HK-2 (cell line): ENCODE measurements around the gene USP14.
A peak's percentile ranks its signal among the peaks of the same experiment; 100 is the strongest.
"Not testable (repeated sequence)": the region's sequence is repeated elsewhere in the genome, so short reads cannot be mapped to it uniquely, and the experiment has no call there.

ENCODE experiments used
- DNase-seq: peaks from one replicate; pipeline ENCODE4 v3.0.0-alpha.2; 2018; ENCODE audit not compliant: unreplicated experiment

USP14 gene

DNA sequence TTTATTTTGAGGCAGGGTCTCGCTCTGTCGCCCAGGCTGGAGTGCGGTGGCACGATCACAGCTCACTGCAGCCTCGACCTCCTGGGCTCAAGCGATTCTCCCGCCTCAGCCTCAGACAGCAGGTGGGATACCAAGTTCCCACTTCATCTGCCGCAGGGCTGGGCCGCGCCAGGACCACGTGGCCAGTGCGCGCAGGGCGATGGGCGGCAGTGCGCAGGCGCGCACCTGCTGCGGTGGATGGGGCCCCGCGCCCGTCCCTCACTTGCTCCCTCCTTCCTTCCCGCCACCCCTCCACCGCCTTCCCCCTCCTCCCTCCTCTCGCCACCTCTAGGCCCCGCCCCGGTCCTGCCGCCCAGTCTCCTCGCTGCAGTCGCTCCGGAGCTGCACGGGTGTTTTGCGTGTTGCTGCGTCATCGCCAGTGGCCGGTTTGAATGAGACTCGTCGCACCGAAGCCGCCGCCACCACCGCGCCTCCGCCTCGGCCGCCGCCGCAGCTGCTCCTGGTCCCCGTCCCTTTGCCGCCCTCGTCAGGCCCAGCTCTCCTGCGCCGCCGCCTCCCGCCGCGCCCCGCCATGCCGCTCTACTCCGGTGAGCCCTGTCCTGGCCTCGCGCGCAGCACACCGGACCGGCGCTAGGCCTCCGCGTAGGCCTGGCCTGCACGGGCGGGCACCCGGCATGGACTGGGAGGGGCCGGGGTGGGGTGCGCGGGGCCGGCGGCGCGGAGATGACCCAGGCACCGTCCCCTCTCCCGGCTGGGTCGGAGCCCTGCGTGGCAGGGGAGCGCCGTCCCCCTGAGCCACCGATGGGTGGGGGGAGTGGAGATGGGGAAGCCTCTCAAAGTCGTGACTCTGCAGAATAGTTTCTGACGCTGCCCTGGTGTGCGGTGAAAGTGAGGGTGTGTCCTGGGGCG is at the start of gene USP14:
Gene USP14 (plus strand): TSS at position 430 of the 909 bp plus-strand sequence. CDS start 142 bp downstream, at position 572.
- DNase-seq = peak; percentile 92

DNA sequence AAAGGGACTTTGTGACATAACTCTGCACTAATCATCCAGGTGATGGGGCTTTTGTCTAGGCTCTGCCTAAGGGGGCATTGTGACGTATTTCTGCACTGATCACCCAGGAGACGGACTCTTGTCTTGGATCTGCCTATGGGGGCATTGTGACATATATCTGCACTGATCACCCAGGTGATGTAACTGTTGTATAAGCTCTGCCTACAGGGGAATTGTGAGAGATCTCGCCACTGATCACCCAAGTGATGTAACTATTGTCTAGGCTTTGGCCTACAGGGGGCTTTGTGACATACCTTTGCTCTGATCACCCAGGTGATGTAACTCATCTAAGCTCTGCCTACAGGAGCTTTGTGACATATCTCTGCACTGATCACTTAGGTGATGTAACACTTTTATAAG is 49.7 kb upstream of the USP14 start:
- not testable (repeated sequence) for DNase-seq

DNA sequence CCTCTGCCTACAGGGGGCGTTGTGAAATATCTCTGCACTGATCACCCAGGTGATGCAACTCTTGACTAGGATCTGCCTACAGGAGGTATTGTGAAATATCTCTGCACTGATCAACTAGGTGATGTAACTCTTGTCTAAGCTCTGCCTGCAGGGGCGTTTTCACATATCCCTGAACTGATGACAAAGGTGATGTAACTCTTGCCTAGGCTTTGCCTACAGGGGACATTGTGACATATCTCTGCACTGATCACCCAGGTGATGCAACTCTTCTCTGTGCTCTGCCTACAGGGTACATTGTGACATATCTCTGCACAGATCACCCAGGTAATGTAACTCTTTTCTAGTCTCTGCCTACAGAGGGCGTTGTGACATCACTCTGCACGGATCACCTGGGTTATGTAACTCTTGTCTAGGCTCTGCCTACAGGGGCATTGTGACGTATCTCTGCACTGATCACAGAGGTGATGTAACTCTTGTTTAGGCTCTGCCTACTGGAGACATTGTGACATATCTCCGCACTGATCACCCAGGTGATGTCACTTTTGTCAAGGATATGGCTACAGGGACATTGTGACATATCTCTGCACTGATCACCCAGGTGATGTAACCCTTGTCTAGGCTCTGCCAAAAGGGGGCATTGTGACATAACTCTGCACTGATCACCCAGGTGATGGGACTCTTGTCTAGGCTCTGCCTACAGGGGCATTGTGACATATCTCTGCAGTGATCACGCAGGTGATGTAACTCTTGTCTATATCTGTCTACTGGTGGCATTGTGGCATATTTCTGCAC is 49.0 kb upstream of the USP14 start:
- DNase-seq = not testable (repeated sequence)

DNA sequence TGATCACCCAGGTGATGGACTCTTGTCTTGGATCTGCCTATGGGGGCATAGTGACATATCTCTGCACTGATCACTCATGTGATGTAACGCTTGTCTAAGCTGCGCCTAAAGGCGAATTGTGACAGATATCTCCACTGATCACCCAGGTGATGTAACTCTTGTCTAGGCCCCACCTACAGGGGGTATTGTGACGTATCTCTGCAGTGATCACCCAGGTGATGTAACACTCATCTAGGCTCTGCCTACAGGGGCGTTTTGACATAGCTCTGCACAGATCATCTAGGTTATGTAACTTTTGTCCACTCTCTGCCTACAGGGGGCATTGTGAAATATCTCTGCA is 48.5 kb upstream of the USP14 start:
- not testable (repeated sequence) for DNase-seq

DNA sequence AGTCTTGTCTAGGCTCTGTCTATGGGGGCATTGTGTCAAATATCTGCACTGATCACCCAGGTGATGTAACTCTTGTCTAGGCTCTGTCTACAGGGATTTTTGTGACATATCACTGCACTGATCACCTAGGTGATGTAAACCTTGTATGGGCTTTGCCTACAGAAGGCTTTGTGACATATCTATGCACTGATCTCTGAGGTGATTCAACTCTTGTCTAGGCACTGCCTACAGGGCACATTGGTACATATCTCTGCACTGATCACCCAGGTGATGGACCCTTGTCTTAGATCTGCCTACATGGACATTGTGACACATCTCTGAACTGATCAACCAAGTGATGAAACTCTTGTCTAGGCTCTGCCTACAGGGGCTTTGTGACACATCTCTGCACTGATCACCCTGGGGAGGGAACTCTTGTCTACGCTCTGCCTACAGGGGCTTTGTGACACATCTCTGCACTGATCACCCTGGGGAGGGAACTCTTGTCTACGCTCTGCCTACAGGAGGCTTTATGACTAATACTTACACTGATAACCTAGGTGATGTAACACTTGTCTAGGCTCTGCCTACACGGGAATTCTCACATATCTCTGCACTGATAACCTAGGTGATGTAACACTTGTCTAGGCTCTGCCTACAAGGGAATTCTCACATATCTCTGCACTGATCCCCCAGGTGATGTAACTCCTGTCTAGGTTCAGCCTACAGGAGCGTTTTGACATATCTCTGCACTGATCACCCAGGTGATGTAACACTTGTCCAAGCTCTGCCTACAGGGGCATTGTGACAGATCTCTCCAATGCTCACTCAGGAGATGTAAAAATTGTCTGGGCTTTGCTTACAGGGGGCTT is 47.8 kb upstream of the USP14 start:
- not testable (repeated sequence) for DNase-seq

DNA sequence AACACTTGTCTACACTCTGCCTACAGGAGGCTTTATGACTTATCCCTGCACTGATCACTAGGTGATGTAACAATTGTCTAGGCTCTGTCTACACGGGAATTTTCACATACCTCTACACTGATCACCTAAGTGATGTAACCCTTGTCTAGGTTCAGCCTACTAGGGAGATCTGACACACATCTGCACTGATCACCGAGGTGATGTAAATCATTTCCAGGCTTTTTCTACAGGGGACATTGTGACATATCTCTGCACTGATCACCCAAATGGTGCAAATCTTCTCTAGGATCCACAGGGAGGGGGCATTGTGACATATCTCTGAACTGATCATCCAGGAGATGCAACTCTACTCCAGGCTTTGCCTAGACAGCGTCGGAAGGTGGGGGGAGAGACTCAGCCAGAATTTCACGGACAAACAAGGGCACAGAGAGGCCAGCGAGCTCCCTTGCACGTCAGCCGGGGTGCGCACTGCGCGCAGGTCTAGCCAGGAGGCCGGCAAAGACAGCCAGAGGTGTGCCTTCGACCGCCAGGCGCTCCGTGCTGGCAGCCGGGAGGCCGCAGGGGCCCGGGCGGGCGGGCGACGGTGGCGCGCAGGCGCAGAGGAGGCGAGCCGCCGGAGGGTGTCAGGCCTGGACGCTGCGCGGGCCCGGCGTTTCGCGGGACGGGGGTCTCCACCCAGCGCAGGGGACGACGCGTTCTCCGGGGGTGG is 46.9 kb upstream of the USP14 start:
- DNase-seq = peak; percentile 74

DNA sequence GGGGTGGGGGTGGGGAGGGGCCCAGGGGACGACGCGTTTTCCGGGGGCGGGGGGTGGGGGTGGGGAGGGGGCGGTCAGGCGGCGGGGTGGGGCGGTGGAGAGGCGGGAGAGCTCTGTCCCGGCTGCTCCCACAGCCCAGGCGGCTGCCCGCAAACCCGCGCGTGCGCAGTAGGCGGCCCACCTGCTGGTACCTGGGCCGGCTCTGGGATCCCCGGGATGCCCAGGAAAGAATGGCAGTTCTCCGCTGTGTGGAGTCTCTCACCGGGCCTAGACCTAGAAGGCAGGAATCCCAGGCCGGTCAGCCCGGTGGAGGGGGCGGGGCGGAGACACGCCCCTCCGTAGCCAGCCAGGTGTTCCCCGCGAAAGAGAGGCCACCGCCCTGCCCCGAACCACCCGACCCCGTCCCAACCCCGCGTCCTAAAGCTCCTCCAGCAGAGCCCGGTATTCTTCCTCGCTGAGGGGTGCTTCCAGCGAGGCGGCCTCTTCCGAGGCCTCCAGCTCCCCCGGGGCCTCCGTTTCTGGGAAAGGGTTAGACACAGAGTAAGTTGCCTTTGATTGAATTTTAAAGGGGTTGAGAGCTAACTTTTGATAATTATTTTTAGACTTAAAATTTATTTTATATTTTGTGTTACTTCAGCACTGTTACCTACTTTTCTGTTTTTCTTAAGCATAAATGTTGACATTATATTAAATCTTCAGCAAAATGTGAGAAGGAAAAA is 46.2 kb upstream of the USP14 start:
- DNase-seq = not testable (repeated sequence)

DNA sequence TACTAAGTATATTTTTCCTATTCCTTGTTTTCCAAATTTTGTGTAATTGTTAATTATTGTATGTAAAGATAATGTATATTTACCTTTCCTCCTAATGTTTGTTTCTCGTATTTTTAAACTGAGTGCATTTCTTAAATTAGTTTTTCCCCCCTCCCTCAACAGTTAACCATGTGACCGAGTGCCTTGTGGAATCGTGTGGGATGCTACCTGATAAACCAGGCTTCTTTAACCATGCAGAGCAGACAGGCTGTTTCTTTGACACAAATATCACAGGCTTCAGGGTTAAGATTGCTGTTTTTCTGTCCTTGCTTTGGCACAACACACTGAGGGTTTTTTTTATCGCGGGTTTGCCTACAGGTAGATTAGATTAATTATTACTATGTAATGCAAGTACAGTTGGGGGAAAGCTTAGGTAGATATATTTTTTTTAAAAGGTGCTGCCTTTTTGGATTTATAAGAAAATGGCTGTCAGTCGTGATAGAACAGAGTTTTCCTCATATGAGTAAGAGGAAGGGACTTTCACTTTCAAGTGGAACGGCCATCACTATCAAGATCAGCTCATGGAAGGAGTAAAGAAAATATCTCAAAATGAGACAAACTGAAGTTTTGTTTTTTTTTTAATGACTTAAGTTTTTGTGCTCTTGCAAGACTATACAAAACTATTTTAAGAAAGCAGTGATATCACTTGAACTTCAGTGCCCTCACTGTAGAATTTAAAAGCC is 37.7 kb upstream of the USP14 start:
- DNase-seq = not testable (repeated sequence)

DNA sequence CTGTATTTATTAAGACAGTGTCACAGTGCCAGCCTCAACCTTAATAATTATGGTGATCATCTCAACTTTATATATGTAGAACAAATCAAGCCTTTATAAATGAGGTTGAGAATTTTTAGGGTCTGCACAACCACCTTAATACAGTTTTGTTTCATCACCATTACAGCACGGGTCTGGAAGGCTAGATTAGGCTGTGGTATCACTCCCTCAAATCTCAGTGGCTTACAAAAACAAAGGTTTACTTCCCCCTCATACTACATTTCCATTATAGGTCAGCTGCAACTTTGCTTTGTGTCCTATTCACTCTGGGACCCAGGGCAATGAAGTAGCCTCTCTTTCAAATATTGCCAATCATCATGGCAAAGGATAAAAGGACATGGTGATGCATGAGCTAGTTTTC is 23.3 kb upstream of the USP14 start:
- no peak for DNase-seq

DNA sequence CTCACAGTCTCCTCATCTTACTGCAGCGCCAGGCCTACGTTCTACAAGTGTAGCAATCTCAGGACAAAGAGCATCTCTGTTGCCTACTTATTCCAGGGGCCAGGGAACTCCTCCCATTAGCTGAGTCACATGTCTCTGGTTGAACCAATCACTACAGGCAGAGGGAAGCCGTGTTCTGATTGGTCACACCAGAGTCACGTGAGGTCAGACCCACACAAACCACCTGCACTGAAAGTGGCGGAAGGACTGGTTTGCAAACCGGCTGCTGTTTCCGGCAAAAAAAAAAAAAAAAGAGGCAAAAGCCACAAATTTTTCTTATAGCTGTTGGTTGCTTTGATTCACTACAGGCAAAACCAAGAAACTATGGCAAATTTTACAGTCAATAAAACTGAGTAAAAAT is 21.9 kb upstream of the USP14 start:
- no peak for DNase-seq

DNA sequence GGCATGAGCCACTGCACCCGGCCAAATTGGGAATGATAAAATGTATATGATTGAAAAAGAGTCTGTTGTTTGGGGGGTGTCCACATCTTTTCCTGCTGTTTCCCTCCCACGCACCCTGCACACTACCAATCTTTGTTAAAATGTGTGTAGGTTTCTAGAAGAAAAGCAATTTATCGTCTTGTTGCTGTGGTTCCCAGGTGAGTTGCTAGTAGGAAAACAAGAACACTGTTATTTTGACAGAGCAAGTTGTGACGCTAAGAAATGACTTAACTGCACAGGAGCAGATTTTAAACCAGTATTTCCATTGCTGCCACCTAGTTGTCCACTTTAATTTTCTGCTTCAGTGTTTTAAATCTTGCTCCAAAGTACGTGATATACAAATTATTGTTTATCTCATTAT is 21.0 kb upstream of the USP14 start:
- no peak for DNase-seq

DNA sequence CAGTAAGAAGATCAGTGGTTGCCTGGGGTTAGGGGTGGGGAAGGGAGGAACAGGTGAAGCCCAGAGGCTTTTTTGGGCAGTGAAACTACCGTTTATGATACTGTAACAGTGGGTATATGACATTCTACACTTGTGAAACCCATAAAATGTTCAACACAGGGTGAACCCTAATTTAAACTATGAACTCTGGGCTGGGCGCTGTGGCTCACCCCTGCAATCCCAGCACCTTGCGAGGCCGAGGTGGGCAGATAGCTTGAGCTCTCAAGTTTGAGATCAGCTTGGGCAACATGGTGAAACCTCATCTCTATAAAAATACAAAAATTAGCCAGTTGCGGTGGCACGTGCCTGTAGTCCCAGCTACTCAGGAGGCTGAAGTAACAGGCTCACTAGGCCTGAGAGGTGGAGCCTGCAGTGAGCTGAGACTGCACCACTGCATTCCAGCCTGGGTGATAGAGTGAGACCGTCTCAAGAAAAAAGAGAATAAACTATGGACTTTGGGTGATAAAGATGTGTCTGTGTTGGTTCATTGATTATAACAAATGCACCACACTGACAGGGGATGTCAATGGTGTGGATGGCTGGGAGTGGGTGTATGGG is 17.6 kb upstream of the USP14 start:
- DNase-seq = no peak

DNA sequence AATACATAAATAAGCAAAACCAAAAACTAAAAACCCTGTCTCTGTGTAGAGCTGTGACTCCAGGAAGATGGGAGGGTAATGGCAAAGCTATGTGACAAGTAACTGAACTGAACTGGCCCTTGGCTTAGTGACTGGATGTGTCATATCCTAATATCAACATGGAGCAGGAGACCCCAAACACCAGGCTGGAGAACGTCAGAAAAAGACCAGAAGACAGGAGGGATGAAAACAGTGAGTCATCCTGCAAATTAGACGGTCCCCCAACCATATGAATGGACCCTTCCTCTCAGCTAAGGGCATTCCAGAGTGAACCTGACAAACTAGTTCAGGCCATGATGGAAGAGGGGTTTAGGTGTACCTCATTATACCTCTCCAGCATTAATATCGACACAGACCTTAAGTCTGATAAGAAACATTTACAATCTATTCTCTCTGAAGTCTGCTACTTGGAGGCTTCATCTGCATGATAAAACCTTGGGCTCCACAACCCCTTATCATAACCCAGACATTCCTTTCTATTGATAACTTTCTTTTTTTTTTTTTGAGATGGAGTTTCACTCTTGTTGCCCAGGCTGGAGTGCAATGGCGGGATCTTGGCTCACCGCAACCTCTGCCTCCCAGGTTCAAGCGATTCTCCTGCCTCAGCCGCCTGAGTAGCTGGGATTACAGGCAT is 15.6 kb upstream of the USP14 start:
- DNase-seq = not testable (repeated sequence)

DNA sequence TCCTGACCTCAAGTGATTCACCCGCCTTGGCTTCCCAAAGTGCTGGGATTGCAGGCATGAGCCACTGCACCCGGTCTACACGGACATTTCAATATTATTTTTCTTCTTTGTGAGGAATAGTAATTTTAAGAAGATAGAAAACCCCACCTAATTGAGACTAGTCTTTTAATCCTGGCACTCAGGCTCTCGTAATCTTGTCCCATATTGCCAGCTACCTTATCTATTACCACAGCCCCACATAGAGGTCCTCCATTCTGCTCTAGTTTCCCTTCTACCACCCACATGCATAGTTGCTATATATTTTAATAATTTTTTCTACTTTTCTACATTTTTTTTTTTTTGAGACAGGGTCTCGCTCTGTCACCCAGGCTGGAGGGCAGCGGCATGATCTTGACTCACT is 9.5 kb upstream of the USP14 start:
- DNase-seq = no peak

DNA sequence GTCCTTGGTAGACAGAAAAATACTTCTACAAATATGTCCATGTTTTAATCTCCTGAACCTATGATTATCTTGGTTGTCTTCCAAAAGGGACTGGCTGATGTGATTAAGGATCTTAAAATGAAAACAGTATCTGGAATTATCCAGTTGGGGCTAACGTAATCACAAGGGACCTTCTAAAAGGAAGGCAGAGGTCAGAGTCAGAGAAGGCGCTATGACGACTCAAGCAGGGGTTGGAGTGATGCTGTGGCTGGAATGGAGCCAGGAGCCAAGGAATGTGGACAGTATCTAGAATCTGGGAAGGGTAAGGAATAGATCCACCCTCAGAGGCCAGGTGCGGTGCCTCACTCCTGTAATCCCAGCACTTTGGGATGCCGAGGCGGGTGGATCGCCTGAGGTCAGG is 4.2 kb upstream of the USP14 start:
- DNase-seq = no peak

DNA sequence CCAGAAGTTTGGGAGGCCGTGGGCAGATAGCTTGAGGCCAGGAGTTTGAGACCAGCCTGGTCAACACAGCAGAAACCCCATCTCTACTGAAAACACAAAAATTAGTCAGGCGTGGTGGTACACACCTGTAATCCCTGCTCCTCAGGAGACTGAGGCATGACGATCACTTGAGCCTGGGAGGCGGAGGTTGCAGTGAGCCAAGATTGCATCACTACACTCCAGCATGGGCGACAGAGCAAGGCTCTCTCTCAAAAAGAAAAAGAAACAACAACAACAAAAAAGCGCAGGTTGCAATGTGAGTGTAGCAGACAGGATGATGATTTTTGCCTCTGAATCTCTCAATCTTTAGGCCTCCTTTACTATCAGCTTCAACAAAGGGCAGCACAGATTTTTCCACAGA is 2.7 kb upstream of the USP14 start:
- no peak for DNase-seq

DNA sequence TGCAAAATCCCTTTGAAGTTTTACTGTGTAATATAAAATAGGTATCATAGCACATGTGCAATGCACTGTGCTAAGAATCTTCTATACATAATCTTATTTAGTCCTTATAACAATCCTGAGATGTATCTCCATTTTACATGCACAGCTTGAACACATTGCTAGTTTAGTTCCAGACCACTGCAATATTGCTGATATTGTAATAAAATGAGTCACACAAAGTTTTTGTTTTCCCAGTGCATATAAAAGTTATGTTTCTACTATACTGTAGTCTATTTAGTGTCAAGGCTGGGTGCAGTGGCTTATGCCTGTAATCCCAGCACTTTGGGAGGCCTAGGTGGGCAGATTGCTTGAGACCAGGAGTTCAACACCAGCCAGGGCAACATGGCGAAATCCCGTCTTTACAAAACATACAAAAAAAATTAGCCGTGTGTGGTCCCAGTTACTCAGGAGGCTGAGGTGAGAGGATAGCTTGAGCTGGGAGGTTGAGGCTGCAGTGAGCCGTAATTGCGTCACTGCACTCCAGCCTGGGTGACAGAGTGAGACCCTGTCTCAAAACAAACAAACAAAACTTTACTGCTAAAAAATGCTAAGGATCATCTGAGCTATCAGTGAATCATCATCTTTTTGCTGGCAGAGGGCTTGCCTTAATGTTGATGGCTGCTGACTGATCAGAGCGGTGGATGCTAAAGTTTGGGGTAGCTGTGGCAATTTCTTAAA is 1.7 kb upstream of the USP14 start:
- no peak for DNase-seq

DNA sequence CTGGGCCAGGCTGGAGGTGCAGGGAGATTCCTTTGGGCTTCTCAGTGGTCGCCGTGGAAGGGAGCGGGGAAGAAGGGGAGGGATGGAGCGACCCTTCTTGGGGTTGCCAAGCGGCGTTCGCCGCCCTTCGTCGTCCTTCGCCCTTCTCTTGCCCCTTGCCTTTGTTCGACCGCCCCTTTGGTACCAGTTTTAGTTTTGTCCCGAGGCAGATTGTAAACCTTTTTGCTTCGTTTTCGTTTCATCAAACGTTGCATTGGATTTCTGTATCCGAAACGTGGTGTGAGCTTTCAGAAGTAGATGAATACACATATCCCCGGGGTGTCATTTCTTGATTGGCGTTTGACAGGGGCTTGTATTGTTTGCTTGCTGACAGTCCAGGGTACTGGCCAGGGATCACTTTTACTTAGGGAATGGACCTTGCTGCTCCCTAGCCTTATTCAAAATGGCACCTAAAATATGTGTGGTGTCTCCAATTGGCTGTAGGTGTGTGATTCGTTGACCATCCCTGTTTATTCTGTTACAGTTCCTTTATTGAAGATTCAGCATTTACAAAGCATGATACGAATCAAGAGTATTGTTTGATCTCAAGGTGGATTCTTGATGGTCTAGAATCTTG is 788 bp downstream of the USP14 start:
- peak; percentile 1 for DNase-seq
